ENCODE measurements around the gene SDK1. TPM values are rescaled to one million over a fixed set of nuclear protein-coding genes. Genes with fewer than 3 reads are reported as not detected.
A peak's percentile ranks its signal among the peaks of the same experiment; 100 is the strongest.

Gene SDK1
- total and polyA plus RNA-seq, 2 experiments from 2014 or later, result 2.1 to 10.0 TPM

- Mint-ChIP-seq H3K4me1 (peaks cover 5% of the 10 kb centered on the region; the same call in 2 of the 3 replicates), H3K27me3 (ENCODE audit: insufficient read depth, low read depth, poor library complexity) (peaks cover 4% of the 10 kb centered on the region), H3K36me3 (ENCODE audit: low read depth) (no peaks in the 10 kb centered on the region), H3K27ac (no peak overlapping the region), H3K4me3 (no peak overlapping the region), H3K9me3 (no peaks in the 10 kb centered on the region)
- H3F3A ChIP-seq (replicated peaks; ENCODE audit: low read depth), result no peaks in the 10 kb centered on the region
- H3K27me3 ChIP-seq (ENCODE audit: insufficient read depth), result no peaks in the 10 kb centered on the region
- H3K36me3 ChIP-seq (ENCODE audit: insufficient read depth), result no peaks in the 10 kb centered on the region
- ATAC-seq, result peak; percentile 98
- no peak overlapping the region for H3K27ac ChIP-seq (ENCODE audit: low read depth)
- H4K20me1 ChIP-seq (replicated peaks; ENCODE audit: insufficient read depth), result no peaks in the 10 kb centered on the region
- H3K79me2 ChIP-seq (replicated peaks; ENCODE audit: insufficient read depth), result no peaks in the 10 kb centered on the region
- H3K4me1 ChIP-seq (ENCODE audit: insufficient read depth), result no peaks in the 10 kb centered on the region
- no peak overlapping the region for H3K4me3 ChIP-seq
- DNase-seq (ENCODE audit: low spot score), result peak; percentile 91
- TF ChIP-seq NANOG (IDR thresholded peaks at IDR 0.05; ENCODE audit: borderline replicate concordance) (no peak), ZNF462 (CRISPR knock-in tag; IDR thresholded peaks at IDR 0.05) (peak; percentile 77), JUNB (IDR thresholded peaks at IDR 0.05; ENCODE audit: unreplicated experiment) (no peak), ETS1 (IDR thresholded peaks at IDR 0.05) (no peak), STAT1 (IDR thresholded peaks at IDR 0.05; ENCODE audit: unreplicated experiment) (no peak), EZH2phosphoT487 (IDR thresholded peaks at IDR 0.05; ENCODE audit: unreplicated experiment) (no peak), CTCF (conservative IDR thresholded peaks at IDR 0.05; ENCODE audit: low read depth in 2 of 2) (peak; percentile 76 to 80)
- H3K9me2 ChIP-seq (ENCODE audit: insufficient read depth), result no peaks in the 10 kb centered on the region
- H2AFZ ChIP-seq, result no peak overlapping the region
- no peak overlapping the region for H3K4me2 ChIP-seq
Observed at GRCh38 chr7:3482147-3482921, 181.3 kb downstream of the SDK1 start.

Measured in GM23338 (cell line).